ENCODE data around the gene TMEM134. TPM values are rescaled to one million over a fixed set of nuclear protein-coding genes. Genes with fewer than 3 reads are reported as not detected.

TMEM134 gene
- total and polyA plus RNA-seq, 9 of the 15 experiments (the other 6 are each of a cell fraction or from before 2014, with no cell fraction given): 0.63 to 48.4 (median 10.7) TPM

DNA sequence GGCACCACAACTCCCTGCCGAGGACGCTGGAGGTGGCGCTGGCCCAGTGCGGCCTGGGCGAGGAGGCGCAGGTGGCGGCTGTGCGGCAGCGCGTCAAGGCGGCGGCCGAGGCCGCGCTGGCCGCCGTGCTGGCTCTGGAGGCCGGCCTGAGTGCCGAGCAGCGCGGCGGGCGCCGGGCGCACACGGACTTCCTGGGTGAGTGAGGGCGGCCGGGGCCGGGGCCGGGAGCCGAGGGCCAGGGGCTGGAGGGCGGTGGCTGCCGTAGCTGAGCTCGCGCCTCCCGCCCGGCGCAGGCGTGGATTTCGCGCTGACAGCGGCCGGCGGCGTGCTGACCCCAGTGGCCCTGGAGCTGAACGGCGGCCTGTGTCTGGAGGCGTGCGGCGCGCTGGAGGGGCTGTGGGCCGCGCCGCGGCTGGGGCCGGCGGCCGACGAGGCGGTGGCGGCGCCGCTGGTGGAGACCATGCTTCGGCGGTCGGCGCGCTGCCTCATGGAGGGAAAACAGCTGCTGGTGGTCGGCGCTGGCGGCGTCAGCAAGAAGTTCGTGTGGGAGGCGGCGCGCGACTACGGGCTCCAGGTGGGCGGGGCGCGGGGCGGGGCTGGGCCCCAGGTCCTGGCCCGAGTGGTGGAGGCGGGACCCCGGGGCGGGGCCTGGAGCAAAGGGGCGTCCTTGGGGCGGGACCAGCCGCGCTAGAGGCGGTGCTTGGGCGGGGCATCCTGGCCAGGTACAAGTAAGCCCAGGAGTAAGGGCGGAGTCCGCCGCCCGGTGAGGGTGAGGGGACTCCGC, 48.2 kb downstream of the TMEM134 start (continued):
- TF ChIP-seq NELFE (IDR thresholded peaks at IDR 0.05; ENCODE audit: insufficient read depth, insufficient read length) (no peak), ZNF668 (CRISPR knock-in tag; IDR thresholded peaks at IDR 0.05) (no peak), KLF10 (CRISPR knock-in tag; IDR thresholded peaks at IDR 0.05) (no peak), ETV5 (CRISPR knock-in tag; IDR thresholded peaks at IDR 0.05; ENCODE audit: low read depth) (no peak), ARID3B (CRISPR knock-in tag; IDR thresholded peaks at IDR 0.05; ENCODE audit: borderline replicate concordance) (no peak), ZNF324 (CRISPR knock-in tag; IDR thresholded peaks at IDR 0.05) (no peak), NR2C1 (IDR thresholded peaks at IDR 0.05) (no peak), NR2C1 (tag; IDR thresholded peaks at IDR 0.05) (no peak), FOXK2 (conservative IDR thresholded peaks at IDR 0.05 in 1 of 2, IDR thresholded peaks at IDR 0.05 in 1 of 2; ENCODE audit: low read depth in 2 of 2) (no peak), ZNF586 (CRISPR knock-in tag; conservative IDR thresholded peaks at IDR 0.05) (no peak), RAD21 (CRISPR knock-in tag; conservative IDR thresholded peaks at IDR 0.05 in 1 of 2, IDR thresholded peaks at IDR 0.05 in 1 of 2) (0 out of 4 replicates have a peak, but pooled peaks of 1 of the 2 experiments have one; percentile 9), SRSF3 (IDR thresholded peaks at IDR 0.05; ENCODE audit: insufficient read depth, low read length) (no peak), KLF6 (CRISPR knock-in tag; IDR thresholded peaks at IDR 0.05; ENCODE audit: borderline replicate concordance) (no peak), PYGO2 (tag; IDR thresholded peaks at IDR 0.05) (no peak), ZNF316 (IDR thresholded peaks at IDR 0.05) (no peak)
- TF ChIP-seq, protein P1, sequence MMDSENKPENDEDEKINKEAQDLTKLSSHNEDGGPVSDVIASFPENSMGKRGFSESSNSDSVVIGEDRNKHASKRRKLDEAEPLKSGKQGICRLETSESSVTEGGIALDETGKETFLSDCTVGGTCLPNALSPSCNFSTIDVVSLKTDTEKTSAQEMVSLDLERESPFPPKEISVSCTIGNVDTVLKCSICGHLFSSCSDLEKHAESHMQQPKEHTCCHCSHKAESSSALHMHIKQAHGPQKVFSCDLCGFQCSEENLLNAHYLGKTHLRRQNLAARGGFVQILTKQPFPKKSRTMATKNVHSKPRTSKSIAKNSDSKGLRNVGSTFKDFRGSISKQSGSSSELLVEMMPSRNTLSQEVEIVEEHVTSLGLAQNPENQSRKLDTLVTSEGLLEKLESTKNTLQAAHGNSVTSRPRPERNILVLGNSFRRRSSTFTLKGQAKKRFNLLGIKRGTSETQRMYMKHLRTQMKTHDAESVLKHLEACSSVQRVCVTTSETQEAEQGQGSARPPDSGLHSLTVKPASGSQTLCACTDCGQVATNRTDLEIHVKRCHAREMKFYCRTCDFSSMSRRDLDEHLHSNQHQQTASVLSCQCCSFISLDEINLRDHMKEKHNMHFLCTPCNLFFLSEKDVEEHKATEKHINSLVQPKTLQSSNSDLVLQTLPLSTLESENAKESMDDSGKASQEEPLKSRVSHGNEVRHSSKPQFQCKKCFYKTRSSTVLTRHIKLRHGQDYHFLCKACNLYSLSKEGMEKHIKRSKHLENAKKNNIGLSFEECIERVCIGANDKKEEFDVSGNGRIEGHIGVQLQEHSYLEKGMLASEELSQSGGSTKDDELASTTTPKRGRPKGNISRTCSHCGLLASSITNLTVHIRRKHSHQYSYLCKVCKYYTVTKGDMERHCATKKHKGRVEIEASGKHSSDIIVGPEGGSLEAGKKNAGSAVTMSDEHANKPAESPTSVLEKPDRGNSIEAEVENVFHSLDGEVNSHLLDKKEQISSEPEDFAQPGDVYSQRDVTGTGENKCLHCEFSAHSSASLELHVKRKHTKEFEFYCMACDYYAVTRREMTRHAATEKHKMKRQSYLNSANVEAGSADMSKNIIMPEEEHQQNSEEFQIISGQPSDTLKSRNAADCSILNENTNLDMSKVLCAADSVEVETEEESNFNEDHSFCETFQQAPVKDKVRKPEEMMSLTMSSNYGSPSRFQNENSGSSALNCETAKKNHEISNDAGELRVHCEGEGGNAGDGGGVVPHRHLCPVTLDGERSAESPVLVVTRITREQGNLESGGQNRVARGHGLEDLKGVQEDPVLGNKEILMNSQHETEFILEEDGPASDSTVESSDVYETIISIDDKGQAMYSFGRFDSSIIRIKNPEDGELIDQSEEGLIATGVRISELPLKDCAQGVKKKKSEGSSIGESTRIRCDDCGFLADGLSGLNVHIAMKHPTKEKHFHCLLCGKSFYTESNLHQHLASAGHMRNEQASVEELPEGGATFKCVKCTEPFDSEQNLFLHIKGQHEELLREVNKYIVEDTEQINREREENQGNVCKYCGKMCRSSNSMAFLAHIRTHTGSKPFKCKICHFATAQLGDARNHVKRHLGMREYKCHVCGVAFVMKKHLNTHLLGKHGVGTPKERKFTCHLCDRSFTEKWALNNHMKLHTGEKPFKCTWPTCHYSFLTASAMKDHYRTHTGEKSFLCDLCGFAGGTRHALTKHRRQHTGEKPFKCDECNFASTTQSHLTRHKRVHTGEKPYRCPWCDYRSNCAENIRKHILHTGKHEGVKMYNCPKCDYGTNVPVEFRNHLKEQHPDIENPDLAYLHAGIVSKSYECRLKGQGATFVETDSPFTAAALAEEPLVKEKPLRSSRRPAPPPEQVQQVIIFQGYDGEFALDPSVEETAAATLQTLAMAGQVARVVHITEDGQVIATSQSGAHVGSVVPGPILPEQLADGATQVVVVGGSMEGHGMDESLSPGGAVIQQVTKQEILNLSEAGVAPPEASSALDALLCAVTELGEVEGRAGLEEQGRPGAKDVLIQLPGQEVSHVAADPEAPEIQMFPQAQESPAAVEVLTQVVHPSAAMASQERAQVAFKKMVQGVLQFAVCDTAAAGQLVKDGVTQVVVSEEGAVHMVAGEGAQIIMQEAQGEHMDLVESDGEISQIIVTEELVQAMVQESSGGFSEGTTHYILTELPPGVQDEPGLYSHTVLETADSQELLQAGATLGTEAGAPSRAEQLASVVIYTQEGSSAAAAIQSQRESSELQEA (IDR thresholded peaks at IDR 0.05; ENCODE audit: low read depth): no peak
- TF ChIP-seq, protein P2, sequence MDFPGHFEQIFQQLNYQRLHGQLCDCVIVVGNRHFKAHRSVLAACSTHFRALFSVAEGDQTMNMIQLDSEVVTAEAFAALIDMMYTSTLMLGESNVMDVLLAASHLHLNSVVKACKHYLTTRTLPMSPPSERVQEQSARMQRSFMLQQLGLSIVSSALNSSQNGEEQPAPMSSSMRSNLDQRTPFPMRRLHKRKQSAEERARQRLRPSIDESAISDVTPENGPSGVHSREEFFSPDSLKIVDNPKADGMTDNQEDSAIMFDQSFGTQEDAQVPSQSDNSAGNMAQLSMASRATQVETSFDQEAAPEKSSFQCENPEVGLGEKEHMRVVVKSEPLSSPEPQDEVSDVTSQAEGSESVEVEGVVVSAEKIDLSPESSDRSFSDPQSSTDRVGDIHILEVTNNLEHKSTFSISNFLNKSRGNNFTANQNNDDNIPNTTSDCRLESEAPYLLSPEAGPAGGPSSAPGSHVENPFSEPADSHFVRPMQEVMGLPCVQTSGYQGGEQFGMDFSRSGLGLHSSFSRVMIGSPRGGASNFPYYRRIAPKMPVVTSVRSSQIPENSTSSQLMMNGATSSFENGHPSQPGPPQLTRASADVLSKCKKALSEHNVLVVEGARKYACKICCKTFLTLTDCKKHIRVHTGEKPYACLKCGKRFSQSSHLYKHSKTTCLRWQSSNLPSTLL (IDR thresholded peaks at IDR 0.05): no peak

All from K562 (cell line).